Gastroesophageal sphincter (tissue), 4 donors: Measurements from ENCODE around the gene GALNT10. TPM values are rescaled to one million over a fixed set of nuclear protein-coding genes. Genes with fewer than 3 reads are reported as not detected.

Experiments
- ATAC-seq: fragments of 150-250 bp; one replicate; pipeline ENCODE4 v1.9.1; 2016; ENCODE audit warnings: mild to moderate bottlenecking, moderate library complexity
- H3K27ac ChIP-seq, 4 donors: fragments of 200-600 bp; sonication (generic) in 3 of 4; 1 replicate in 3 of 4; 2 replicates in 1 of 4; pipeline ENCODE4 v1.5.1; 2016 to 2019
- H3K27me3 ChIP-seq: fragments of 200-600 bp; sonication (generic); one replicate; pipeline ENCODE4 v1.5.1; 2019
- H3K36me3 ChIP-seq, 2 donors: fragments of 200-600 bp; sonication (generic); one replicate each; pipeline ENCODE4 v1.5.1; 2019; ENCODE audit warnings: control low read depth in 1 of 2
- H3K4me1 ChIP-seq, 3 donors: fragments of 200-600 bp; sonication (generic); 1 replicate in 2 of 3; 2 replicates in 1 of 3; pipeline ENCODE4 v1.5.1; 2016 to 2019; ENCODE audit warnings: control low read depth in 2 of 3
- H3K4me3 ChIP-seq, 2 donors: fragments of 200-600 bp; sonication (generic); one replicate each; pipeline ENCODE4 v1.5.1; 2019; ENCODE audit warnings: mild to moderate bottlenecking in 1 of 2, moderate library complexity in 1 of 2
- H3K9me3 ChIP-seq, 3 donors: fragments of 200-600 bp; sonication (generic); one replicate each; pipeline ENCODE4 v1.5.1; 2017 to 2019; ENCODE audit warnings: control low read depth in 2 of 3
- EP300 ChIP-seq: sonication (generic); formaldehyde crosslinking; IDR thresholded peaks from one replicate; pipeline ENCODE4 v1.6.1; 2017; ENCODE audit warnings: antibody characterized with exemption, mild to moderate bottlenecking
- POLR2A ChIP-seq, 2 donors: fragments of 450-650 bp; IDR thresholded peaks; one replicate each; pipeline ENCODE4 v1.6.1; 2017; ENCODE audit warnings: antibody characterized with exemption in 2 of 2, mild to moderate bottlenecking in 2 of 2, moderate library complexity in 1 of 2
- POLR2AphosphoS5 ChIP-seq: sonication (generic); formaldehyde crosslinking; IDR thresholded peaks from one replicate; pipeline ENCODE4 v1.6.1; 2017; ENCODE audit warnings: antibody characterized with exemption
- WGBS, 2 donors: methylation state at CpG; one replicate each; pipeline ENCODE4 v1.1.5; 2018; ENCODE audit warnings: low coverage in 1 of 2; 5-methylcytosine and 5-hydroxymethylcytosine counted together
- total RNA-seq, 4 donors: library from RNA; depleted of rRNA; stranded (reverse); fragments of >200 nt; gene quantifications; one replicate each; pipeline ENCODE4 v1.1.0, GENCODE V29; 2016
- TF ChIP-seq, protein P1 (sequence below), 4 experiments: fragments of 200-600 bp in 2 of 4; fragments of 450-650 bp in 2 of 4; sonication (generic) in 1 of 4; IDR thresholded peaks; one replicate each; pipeline ENCODE4 v1.5.1; 2017 to 2019; ENCODE audit warnings: antibody characterized with exemption in 4 of 4, mild to moderate bottlenecking in 2 of 4, moderate library complexity in 2 of 4

GALNT10 gene
- total RNA-seq, 4 donors from 2014 or later = 19.1 to 49.1 (median 34.0) TPM

DNA sequence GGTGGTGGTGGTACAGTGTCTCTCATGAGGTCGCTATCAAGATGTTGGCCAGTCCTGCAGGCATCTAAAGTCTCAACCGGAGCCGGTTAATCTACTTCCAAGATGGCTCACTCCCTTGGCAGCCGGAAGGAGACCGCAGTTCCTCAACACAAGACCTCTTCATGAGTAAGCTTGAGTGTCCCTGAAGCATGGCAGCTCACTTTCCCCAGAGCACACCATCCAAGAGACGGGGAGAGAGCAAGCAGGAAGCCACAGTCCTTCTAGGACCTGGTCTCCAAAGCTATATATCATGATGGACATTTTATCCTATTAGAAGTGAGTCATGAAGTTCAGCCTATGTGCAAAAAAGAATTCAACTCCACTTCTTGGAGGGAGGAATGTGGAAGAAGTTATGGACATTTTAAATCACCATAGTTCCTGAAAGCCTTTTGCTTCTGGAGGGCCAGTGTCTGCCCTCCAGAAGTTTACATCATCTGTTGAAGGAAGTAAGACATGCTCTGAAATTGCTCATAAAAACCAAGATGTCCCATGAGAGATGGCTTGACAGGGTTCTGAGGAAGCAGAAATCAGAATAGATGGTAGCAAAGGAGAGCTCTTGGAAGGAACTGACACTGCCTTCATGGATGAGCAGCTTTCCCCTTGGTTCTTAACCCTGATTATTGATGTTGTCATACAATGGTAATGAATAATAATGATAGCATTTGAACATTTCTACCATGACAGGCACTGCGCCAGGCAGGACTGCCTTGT is 21.3 kb downstream of the GALNT10 start:
- Histone ChIP-seq H3K36me3 (peaks cover 0 to 11% of the 10 kb centered on the region in 2 donors), H3K4me3 (no peak overlapping the region), H3K27ac (no peak overlapping the region), H3K4me1 (peaks cover 0 to 29% (median 7%) of the 10 kb centered on the region in 3 donors), H3K27me3 (no peaks in the 10 kb centered on the region), H3K9me3 (no peaks in the 10 kb centered on the region)
- no peak for ATAC-seq
- 100% methylated on average over 4 to 5 of the region's 7 CpGs for WGBS, 2 donors
- no peak for TF ChIP-seq EP300
- no peak for TF ChIP-seq POLR2AphosphoS5
- TF ChIP-seq, protein P1, sequence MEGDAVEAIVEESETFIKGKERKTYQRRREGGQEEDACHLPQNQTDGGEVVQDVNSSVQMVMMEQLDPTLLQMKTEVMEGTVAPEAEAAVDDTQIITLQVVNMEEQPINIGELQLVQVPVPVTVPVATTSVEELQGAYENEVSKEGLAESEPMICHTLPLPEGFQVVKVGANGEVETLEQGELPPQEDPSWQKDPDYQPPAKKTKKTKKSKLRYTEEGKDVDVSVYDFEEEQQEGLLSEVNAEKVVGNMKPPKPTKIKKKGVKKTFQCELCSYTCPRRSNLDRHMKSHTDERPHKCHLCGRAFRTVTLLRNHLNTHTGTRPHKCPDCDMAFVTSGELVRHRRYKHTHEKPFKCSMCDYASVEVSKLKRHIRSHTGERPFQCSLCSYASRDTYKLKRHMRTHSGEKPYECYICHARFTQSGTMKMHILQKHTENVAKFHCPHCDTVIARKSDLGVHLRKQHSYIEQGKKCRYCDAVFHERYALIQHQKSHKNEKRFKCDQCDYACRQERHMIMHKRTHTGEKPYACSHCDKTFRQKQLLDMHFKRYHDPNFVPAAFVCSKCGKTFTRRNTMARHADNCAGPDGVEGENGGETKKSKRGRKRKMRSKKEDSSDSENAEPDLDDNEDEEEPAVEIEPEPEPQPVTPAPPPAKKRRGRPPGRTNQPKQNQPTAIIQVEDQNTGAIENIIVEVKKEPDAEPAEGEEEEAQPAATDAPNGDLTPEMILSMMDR (IDR thresholded peaks at IDR 0.05) = no peak
- TF ChIP-seq POLR2A (IDR thresholded peaks at IDR 0.05) = no peak

DNA sequence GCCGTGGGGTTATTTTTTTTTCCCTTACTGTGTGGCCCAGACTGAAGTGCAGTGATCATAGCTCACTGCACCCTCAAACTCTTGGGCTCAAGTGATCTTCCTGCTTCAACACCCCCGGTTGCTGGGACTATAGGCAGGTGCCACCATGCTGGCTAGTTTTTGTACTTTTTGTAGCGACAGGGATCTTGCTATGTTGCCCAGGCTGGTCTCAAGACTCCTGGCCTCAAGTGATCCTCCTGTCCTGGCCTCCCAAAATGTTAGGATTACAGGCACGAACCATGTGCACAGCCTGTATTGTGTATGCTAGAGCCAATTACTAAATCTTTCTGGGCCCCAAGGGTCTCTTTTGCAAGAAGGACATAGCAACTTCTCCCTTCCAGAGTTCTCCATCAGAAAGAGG is 23.1 kb downstream of the GALNT10 start:
- Histone ChIP-seq H3K4me1 (peaks cover 0 to 41% (median 7%) of the 10 kb centered on the region in 3 donors), H3K9me3 (no peaks in the 10 kb centered on the region), H3K27ac (peak overlapping the region in 1 of 4 donors; percentile 13), H3K27me3 (no peaks in the 10 kb centered on the region), H3K4me3 (no peak overlapping the region), H3K36me3 (peaks cover 0 to 10% of the 10 kb centered on the region in 2 donors)
- no peak for ATAC-seq
- WGBS, 2 donors = 86% methylated on average over 1 of the region's 4 CpGs; no CpG with 5 or more reads in 1 of the 2 donors
- TF ChIP-seq, protein P1 (IDR thresholded peaks at IDR 0.05) = no peak
- TF ChIP-seq POLR2AphosphoS5 (no peak), EP300 (no peak), POLR2A (IDR thresholded peaks at IDR 0.05) (no peak)

DNA sequence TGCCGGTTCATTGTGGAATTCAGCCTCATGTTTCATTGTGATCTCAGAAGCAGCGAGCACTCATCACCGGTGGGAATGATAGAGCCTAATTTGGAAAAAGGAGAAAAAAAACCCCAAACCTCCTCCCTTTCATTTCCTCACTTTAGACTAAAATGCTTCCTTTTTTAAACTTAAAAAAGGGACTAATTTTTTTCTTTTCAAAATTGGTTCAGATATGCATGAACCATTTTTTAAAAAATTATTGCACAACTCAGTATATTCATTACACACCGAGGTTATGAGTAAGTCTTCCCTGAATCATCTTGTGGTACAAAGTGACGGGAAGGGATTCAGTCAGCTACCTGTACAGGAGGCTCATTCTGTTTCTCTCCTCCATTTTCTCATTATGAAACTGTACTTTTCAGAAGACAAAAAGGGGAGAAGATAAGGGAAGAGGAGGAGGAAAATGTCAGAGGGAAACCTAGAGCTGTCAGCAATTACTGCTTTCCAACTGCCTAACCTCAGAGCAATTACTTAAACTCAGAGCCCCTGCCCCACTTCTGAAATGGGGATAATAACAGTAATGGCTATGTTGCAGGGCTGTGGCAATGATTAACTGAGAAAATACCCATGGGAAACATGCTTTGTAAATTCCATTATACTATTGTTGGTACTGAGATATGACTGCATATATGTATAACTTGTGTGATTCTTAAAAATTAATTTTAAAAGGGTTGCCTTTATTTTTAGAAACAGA is 24.0 kb downstream of the GALNT10 start:
- 28 to 48% methylated on average over 5 of the region's 5 CpGs for WGBS, 2 donors
- ATAC-seq = peak; percentile 82
- Histone ChIP-seq H3K27ac (peak overlapping the region in 2 of 4 donors; percentile 39 to 68), H3K4me3 (no peak overlapping the region), H3K9me3 (no peaks in the 10 kb centered on the region), H3K4me1 (peaks cover 0 to 41% (median 7%) of the 10 kb centered on the region in 3 donors), H3K27me3 (no peaks in the 10 kb centered on the region), H3K36me3 (peaks cover 0 to under 1% of the 10 kb centered on the region in 2 donors)
- TF ChIP-seq POLR2A (IDR thresholded peaks at IDR 0.05) (no peak), EP300 (no peak), POLR2AphosphoS5 (peak; percentile 52)

DNA sequence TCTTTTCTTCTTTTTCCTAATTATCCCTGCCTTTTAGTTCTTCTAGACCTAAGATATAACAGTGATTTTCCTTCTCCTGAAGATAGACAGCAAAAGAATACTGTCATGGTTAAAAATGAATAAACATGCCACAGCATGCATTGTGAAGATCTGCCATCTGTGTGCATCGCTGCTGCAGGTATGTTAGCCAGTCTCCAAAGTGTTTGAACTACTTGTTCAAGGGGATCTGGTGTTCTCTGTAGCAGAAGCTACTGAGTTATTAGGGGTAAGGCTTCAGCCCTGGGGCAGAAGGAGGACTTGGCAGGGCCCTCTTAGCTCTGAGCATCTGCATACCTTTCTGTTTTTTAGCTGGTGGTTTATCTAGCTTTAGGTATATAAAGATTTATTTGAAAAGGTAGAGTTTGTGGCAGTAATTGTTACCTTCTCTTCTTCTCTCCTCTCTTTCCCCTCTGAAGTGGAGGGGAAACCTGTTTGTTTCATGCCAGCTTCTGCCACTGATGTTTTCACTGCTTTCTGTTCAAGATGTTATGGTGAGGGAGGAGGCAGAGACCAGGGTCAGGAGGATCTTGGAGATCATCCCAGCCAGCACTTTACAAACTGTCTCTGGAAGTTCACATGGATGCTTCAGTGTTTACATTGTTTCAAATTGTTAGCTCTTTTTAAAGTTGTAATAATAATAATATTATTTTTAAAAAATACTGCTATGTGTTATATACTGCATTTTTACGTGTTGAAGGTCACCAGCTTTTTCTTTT is 25.2 kb downstream of the GALNT10 start:
- Histone ChIP-seq H3K27me3 (no peaks in the 10 kb centered on the region), H3K4me1 (peaks cover 0 to 49% (median 10%) of the 10 kb centered on the region in 3 donors), H3K9me3 (no peaks in the 10 kb centered on the region), H3K27ac (peak overlapping the region in 3 of 4 donors; percentile 39 to 68 (median 53)), H3K36me3 (no peaks in the 10 kb centered on the region), H3K4me3 (no peak overlapping the region)
- TF ChIP-seq POLR2AphosphoS5 (no peak), EP300 (no peak), POLR2A (IDR thresholded peaks at IDR 0.05) (no peak)
- TF ChIP-seq, protein P1 (IDR thresholded peaks at IDR 0.05) = no peak
- ATAC-seq = no peak
- WGBS, 2 donors = 41 to 54% methylated on average over 2 of the region's 2 CpGs

DNA sequence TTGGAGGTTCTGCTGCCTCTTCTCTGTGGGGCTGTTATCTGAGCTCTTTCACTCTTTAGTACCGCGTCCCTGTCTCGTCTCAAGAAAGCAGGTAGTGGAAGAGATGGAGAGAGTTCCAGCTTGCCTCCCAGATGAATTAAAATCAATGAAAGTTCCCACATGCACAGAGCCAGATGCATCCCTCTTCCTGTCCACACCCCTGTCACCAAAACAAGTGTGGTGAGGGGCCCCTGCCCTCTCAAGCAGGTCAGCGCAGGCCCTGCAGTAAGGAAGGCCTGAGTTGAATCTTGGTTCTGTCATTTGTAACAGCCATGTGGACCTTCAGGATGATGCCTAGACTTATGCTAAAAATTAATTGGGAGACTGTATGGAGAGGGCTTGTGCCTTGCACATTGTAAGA is 26.9 kb downstream of the GALNT10 start:
- no peaks in the 10 kb centered on the region for H3K27me3 ChIP-seq
- H3K27ac ChIP-seq = no peak overlapping the region
- no peaks in the 10 kb centered on the region for H3K36me3 ChIP-seq
- H3K4me1 ChIP-seq = peaks cover 0 to 60% (median 19%) of the 10 kb centered on the region in 3 donors
- no peak overlapping the region for H3K4me3 ChIP-seq
- H3K9me3 ChIP-seq = no peaks in the 10 kb centered on the region
- no peak for TF ChIP-seq POLR2A (IDR thresholded peaks at IDR 0.05)
- TF ChIP-seq POLR2AphosphoS5 = no peak
- TF ChIP-seq, protein P1 (IDR thresholded peaks at IDR 0.05) = no peak
- TF ChIP-seq EP300 = no peak
- no peak for ATAC-seq
- WGBS, 2 donors = 100% methylated on average over 1 to 3 of the region's 4 CpGs
